GM12875 (cell line): Measurements from ENCODE around the gene MAFG.

ENCODE experiments used
- H3K4me3 ChIP-seq: one replicate; pipeline ENCODE4 v1.5.1; 2011; ENCODE audit warnings: low read depth, low read length, control low read depth
- TF ChIP-seq, protein P1 (sequence below): IDR thresholded peaks from 2 replicates; pipeline ENCODE4 v1.5.1; 2011; ENCODE audit warnings: low read depth, mild to moderate bottlenecking, control low read depth, inconsistent platforms, low read length, moderate library complexity, borderline replicate concordance; ENCODE audit not compliant: insufficient read depth

The MAFG gene

DNA sequence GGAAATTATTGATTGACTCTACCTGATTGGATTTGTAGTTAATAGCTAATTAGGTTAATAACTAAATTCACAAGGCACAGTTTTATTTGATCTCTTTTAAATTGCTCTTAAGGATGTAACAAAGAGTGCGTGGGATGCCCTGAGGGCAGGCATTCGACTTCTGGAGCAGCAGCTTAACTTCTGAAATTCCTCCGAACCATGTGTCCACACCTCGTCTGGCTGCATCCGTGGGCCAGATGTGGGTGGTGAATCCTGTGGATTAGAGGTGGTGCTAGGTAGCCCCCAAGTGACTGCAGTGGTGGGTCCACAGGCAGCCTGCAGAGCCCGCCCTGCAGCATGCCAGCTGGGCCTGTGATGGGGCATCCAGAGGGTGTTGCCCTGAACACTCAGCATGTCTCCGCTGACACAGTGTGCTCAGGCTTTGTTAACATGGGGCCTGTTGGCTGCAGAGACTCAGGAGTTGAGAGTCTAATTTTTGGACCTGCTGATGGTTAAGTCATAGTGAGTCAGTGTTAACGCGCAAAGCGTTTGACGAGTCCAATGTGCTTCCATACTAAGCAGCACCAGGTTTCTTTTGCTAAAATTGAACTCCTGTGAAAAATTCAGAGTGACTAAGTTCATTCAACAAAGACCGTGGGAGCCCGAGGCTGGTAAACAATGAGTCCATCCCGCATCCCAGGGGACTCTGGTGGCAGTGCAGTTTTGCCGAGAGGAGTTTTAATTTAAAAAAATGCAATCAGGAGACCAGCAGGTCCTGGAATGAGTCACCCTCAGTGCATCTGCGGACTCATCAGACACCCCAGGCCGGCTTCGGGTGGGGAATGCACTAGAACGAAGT, 29.3 kb downstream of the MAFG start:
- TF ChIP-seq, protein P1, sequence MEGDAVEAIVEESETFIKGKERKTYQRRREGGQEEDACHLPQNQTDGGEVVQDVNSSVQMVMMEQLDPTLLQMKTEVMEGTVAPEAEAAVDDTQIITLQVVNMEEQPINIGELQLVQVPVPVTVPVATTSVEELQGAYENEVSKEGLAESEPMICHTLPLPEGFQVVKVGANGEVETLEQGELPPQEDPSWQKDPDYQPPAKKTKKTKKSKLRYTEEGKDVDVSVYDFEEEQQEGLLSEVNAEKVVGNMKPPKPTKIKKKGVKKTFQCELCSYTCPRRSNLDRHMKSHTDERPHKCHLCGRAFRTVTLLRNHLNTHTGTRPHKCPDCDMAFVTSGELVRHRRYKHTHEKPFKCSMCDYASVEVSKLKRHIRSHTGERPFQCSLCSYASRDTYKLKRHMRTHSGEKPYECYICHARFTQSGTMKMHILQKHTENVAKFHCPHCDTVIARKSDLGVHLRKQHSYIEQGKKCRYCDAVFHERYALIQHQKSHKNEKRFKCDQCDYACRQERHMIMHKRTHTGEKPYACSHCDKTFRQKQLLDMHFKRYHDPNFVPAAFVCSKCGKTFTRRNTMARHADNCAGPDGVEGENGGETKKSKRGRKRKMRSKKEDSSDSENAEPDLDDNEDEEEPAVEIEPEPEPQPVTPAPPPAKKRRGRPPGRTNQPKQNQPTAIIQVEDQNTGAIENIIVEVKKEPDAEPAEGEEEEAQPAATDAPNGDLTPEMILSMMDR: no peak
- no peak overlapping the region for H3K4me3 ChIP-seq

DNA sequence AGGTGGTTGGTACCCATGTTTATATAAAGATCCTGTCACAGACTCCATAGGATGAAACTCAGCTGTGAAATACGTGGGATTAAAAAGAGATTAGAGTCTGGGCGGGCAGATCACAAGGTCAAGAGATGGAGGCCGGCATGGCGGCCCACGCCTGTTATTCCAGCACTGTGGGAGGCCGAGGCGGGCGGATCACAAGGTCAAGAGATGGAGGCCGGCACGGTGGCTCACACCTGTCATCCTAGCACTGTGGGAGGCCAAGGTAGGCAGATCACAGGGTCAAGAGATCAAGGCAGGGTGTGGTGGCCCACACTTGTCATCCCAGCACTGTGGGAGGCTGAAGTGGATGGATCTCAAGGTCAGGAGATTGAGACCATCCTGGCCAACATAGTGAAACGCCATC, 32.1 kb downstream of the MAFG start:
- TF ChIP-seq, protein P1: no peak
- no peak overlapping the region for H3K4me3 ChIP-seq

DNA sequence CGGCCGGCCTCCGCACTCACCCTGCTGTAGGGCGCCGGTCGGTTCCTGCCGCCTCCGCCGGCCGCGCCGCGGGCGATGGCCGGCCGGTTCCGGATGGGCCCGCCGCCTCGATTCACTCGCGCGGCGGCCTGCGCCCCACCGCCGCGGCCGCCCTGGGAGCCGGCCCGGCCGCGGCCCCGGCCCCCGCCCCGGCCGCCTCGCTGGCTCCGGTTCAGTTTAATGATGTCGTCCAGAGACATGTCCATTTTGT, 36.3 kb downstream of the MAFG start:
- H3K4me3 ChIP-seq: peak overlapping the region; percentile 90
- TF ChIP-seq, protein P1: no peak

DNA sequence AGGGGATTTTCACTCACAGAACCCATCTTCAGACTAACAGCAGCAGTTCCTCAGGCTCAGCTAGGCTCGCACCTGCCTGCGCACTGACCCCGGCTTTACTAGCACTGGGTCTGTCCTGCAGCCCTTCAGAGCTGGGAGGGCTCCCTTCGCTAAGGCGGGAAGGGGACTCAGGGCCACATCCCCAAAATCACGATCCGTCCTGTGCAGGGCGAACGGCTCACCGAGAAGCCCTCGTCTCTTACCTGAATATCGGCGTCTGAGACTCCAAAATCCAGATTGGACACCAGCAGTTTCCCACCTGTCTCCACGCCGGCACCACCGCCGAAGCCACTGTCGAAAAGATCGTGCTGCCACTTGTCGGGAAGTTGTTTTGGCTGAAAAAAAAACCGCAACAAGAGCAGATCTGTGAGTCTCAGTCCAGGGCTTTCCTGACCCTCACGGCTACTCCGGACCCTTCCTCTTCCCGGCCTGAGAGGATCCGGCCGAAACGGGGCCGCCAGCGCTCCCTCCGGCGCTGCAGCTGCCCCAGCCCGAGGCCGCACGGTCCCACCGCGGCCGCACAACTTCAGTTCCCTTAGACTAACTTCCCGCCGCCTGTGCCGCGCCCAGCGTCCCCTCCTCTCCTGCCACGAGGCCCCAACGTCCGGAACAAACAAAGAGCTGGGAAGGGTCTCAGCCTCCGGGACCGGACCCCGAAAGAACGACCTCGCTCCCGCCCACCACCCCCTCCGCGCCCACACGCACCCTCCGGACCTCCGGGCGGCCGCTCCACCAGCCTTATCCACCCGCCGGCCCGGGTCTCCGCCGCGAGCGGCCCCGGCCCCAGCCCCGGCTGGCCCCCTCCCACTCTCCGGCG, 36.9 kb downstream of the MAFG start:
- peak overlapping the region; percentile 90 for H3K4me3 ChIP-seq

DNA sequence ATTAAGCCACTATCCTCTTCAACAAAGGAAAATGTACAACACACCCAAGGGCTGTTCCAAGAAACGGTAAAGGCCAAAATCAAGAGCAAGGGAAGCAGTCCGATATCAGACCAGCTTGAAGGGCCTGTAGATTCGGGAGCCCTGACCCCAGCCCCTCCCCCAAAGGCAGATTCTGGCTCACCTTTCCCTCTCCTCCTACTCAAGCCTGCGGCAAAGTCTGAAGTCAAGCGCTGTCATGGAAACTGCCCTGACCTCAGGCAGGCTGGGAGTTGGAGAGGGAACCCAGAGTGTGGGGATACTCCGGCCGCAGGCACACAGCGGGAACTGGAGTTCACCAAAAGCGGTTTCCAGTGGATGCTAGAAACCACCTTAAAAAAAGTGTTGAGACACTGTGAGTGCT, 37.9 kb downstream of the MAFG start:
- TF ChIP-seq, protein P1: no peak
- no peak overlapping the region for H3K4me3 ChIP-seq

More for the DNA sequence above, 36.9 kb downstream of the MAFG start:
- TF ChIP-seq, protein P1: no peak

DNA sequence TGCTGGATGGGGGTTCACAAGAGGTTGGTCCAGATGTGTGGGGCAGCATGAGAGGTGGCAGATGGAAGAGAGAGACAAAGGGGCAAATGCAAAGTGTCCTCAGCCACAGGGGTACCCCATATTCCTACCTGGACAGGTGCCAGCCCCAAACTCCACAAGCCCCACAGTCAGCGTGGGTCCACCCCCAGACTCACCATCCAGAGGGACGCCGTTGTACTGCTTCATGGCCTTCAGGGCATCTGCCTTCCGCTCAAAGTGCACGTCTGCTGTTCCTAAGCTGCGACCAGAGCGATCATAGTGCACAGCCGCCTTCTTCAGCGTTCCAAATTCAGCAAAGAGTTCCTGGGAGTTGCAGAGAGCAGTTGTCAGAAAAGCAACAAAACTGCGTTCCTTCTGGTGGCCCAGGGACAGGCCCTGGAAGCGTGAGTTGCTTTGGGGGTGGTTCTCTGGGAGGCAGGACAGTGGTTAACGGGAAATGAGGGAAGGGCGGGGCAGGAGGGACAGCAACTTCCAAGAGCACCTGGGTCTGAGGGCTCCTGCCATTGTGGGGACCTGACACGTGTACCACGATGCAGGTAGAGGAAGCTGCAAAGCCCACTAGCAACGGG, 38.4 kb downstream of the MAFG start:
- TF ChIP-seq, protein P1: no peak
- no peak overlapping the region for H3K4me3 ChIP-seq
